HFF-Myc (cell line): ENCODE data around the gene RRP1.

Experiments
- DNase-seq: peaks from one replicate; pipeline ENCODE4 v3.0.0-alpha.2; 2011; ENCODE audit warnings: low read depth; ENCODE audit errors: extremely low read depth
- H3K4me3 ChIP-seq: replicated peaks from 2 replicates; pipeline ENCODE4 v1.5.1; 2011; ENCODE audit warnings: low read depth, mild to moderate bottlenecking, control low read depth, low read length
- CTCF ChIP-seq: IDR thresholded peaks from 2 replicates; pipeline ENCODE4 v1.5.1; 2012; ENCODE audit warnings: mild to moderate bottlenecking, low read depth, low read length, control low read depth; ENCODE audit errors: missing control alignments

Gene RRP1

GRCh38 chr21:43808832-43809251 is 19.5 kb downstream of the RRP1 start:
- TF ChIP-seq CTCF, result no peak
- no peak overlapping the region for H3K4me3 ChIP-seq

GRCh38 chr21:43809346-43809799 is 20.0 kb downstream of the RRP1 start:
- no peak for TF ChIP-seq CTCF
- H3K4me3 ChIP-seq, result no peak overlapping the region
- no peak for DNase-seq

More at GRCh38 chr21:43808832-43809251, 19.5 kb downstream of the RRP1 start:
- no peak for DNase-seq

DNA sequence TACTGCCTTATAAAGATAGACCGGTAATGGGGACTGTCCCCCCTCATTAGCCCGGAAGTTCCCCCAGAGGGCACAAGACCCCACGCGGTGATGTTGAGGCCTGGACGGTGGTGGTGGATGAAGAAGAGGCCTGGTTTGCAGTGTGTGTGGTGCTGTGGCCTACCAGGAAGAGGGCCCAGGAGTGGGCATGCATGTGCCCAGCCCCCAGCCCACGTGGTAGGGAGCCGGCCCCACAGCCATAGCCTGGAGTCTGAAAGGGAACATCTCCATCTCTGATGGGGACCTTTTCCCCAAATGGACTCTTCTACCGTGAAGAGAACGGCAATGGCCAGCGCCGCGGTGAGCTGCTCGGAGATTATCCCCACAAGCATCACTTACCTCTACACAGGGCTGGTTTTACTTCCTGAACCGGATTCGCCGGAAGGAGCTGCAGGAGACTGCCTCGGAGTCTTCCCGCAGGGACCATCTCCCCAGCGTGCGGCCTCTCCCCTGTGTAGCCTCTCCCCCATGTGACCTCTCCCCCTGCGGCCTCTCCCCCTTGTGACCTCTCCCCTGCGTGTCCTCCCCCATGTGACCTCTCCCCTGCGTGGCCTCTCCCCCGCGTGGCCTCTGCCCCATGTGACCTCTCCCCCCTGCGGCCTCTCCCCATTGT is 20.6 kb downstream of the RRP1 start:
- H3K4me3 ChIP-seq, result no peak overlapping the region
- no peak for DNase-seq
- no peak for TF ChIP-seq CTCF

DNA sequence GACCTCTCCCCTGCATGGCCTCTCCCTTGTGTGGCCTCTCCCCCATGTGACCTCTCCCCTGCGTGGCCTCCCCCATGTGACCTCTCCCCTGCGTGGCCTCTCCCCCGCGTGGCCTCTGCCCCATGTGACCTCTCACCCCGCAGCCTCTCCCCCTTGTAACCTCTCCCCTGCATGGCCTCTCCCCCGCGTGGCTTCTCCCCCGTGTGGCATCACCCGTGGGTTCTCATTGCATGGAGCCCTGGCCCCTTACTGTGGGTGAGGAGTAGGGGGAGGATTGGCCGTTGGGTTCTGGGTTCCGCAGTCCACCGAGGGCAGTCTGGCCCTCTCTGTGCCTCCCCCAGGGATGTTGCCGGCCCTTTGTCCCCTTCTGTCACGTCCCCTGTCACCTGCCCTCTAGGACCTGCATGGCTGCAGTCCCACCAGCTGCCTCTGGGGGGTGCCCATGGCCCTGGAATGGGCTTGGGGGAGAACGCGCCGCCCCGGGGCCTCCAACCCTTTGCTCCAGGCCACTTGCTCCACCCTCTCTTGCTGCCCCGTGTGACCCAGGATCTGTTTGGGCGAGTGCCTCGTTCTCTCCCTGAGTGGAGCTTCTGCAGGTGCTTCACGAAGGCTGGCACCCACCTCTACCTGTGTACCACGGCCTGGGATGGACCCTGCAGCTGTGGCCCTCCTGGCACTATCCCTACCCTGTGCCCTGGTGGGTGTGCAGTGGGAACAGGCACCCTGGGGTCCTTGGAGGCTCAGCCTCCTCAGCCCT is 21.3 kb downstream of the RRP1 start:
- H3K4me3 ChIP-seq, result no peak overlapping the region
- TF ChIP-seq CTCF, result peak; percentile 94
- peak; percentile 21 for DNase-seq

DNA sequence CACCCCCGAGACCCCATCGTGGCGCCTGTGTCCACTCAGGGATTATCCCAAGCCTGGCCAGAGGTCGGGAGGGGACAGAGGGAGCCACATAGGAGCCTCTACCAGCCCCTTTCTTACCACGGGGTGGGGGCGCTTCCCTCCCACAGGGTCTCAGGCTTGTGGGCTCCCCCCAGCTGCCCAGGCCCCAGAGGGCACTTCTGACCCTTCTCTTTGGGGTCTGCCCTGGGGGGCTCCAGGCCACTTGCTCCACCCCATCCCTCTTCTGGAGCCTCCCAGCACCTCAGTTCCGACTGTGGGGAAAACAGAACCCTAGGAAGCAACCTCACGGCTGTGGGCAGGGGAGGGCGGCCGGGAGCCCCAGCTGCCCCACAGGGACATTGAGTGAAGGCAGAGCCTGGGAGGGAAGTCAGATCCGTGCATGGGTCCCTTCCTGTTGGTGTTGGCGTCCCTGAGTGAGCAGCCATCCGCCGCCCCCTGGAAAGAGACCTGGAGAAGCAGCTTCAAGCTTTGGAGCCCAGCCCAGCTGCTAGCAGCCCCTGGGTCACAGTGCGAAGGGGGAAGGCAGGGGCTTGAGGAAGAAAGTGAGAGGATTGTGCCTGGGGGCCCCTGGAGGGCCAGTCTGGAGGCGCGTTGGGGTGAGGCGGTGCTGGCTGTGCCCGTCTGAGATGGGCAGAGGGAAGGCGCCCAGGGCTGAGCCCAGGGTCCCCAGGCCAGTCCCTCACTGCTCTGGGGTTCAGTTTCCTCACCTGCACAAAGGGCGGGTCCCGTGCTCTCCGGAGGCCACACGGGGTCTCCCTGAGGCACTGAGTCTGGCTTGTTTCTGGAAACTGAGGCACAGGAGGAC is 22.1 kb downstream of the RRP1 start:
- DNase-seq, result no peak
- no peak for TF ChIP-seq CTCF
- H3K4me3 ChIP-seq, result no peak overlapping the region

GRCh38 chr21:43812139-43812821 is 22.9 kb downstream of the RRP1 start:
- no peak overlapping the region for H3K4me3 ChIP-seq
- no peak for TF ChIP-seq CTCF
- no peak for DNase-seq
